ENCODE data around the gene BTG2.

Gene BTG2

DNA sequence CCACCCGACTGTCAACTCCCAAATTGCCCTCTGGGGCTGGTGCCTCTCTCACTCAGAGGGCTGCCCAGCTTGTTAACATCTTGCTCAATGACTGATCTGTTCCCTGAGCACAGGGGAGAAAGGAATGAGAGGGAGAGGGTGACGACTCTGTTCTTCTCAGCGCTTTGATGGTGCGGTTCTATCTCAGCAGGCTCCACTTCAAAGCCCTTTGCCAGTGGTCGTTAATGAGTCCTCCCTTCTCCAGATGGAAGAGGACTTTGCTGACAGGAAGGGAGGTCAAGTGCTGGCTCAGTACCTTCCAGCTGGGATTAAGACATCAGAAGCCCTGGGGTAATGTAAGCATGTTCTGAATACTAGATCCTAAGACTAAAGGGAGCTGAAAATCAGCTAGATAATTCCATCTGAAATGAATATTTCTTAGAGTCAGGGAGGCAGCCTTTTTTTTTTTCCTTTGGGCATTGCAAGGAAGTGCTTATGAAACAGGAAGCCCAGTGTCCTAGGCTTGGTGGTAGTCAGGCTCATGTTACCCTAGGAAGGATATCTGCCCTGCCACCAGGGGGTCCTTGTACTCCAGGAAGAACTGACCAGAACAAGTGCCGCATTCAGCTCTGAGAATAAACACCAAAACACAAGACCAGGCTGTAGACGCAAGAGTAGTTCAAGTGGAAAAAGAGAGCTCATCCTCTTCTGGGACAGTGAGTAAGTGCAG, 40.9 kb downstream of the BTG2 start:
- no peak for DNase-seq

DNA sequence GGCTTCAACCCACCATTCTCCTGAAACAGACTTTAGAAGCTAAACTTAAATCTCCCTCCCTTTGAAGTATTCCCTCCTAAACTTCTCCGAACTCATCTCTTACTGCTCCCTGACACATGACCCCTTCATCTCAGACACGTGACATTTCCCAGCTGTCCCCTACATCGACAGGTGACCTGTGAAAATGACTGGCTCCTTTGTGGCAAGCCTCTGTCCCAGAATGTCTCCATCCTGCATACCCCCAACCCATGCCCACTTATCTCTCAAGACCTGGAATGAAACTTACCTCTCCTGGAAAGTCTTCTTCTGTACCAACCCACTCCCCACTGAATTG, 41.4 kb downstream of the BTG2 start:
- no peak for DNase-seq

DNA sequence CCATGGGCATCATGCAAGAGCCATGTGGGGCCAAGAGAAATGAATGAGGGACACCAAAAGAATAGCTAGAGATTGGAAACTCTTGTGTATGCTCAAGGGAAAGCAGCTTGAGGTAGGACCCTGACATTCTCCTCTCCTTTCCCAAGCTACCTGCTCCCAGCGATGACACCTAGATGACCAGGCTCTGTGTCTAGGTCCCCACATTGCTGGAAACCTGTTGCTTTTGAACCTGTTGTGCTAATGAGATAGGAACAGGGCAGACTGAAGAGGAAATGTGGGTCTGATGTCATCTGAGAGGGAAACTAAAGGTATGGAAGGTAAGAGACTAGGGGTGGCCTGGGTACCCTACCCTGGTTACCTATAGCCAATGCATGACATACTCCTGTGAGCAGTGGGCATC, 43.8 kb downstream of the BTG2 start:
- no peak for DNase-seq

DNA sequence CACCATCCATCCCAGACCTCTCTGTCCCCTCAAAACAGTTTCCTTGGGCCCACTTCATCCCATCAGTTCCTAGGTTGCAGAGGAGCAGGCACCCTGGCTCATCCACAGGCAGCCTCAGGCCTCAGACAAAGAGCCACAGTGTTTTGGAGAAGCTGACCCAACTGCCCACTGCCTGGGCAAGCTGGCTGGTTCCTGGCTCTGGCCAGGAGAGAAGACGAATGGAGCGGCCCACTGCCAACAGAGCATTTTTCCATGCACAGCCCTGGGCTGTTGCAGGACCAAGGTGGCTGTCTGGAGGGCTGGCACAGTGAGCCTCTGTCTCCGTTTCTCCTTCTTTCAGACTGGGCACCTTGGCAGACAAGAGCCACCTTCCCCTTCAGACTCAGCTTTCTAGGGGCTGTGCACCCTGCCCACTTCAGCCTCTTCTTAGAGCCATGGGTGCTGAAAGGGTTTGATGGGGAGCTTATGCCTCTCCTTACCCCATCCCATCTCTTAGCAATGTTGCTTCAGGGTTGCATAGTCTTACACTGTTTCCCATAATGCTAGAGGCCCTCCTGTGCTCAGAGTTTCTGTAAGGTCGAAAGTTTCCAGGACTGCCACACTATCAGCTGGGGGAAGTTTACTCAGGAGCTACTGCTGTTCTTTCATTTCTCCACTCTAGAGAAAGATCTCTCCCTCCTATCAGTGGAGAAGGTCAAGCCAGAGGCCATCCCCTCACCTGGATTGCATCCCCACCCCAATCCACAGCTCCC, 44.6 kb downstream of the BTG2 start:
- DNase-seq, result no peak

DNA sequence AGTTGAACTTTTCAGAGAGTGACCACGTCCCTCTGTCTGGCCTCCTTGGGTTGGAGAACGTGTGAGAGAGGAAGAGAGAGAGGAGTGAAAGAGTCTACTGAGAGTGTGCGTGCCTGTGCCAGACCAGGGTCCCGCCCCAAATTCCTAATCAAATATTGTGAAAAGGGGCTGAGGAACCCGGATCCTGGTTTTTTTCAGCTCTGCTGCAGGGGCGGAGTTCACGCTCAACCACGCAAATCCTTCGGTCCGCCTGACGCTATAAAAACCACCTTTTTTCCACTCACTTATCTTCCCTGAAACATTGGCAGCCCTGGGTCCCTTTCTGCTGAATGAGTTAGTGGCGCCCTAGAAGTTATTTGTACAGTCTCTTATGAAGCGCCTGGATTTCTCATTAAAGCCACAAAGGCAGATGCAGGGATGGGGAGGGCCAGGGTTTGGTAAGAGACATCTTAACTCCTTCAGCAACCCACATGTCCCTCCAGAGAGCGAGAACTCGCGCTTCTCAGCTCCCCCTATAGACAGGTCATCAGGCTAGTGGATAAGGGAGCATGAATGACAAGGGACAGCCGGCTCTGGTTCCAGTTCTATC, 45.8 kb downstream of the BTG2 start, which contains the start of gene FMOD:
Gene FMOD, minus strand, starts transcription at position 86 of the 589 bp plus-strand sequence. CDS start 2,852 bp downstream, outside the sequence.
- peak in 1 of 2 donors; percentile 20 for DNase-seq

DNA sequence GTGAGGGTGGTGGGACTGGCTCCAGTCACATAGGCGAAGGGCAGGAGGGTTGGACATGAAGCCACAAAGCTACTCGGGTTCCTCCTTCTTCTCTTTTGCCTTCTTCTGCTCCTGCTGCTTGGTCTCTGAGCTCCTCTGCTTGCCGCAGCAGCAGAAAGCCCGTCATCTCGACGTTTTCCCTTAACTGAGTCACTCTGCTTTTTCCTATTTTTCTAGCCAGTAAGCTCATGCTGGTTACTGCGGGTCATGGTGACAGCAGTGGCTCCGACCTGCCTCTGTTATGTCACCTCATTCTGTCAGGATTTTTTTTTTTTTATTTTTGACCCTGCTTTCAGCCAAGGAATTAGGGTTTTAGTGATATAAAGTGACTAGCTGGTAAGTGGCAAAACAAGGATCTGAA, 48.2 kb downstream of the BTG2 start:
- no peak for DNase-seq

DNA sequence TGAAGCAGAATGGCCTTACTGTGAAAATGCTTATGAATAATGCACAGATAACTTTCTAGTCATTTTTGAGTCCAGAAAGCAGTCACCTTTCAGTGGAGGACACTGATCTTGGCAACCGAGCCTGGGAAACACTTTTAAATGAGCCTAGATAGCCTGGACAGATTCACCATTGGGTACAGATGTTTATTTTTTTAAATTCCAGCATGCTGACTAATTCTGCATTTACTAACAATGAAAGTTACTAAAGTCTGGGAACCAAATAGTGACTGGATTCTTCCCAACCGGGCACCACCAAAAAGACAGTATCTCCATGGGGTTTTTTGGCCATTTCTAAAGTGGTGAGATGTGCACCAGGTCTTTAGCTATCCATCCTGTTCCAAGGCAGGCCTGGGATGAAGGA, 48.9 kb downstream of the BTG2 start:
- no peak for DNase-seq

DNA sequence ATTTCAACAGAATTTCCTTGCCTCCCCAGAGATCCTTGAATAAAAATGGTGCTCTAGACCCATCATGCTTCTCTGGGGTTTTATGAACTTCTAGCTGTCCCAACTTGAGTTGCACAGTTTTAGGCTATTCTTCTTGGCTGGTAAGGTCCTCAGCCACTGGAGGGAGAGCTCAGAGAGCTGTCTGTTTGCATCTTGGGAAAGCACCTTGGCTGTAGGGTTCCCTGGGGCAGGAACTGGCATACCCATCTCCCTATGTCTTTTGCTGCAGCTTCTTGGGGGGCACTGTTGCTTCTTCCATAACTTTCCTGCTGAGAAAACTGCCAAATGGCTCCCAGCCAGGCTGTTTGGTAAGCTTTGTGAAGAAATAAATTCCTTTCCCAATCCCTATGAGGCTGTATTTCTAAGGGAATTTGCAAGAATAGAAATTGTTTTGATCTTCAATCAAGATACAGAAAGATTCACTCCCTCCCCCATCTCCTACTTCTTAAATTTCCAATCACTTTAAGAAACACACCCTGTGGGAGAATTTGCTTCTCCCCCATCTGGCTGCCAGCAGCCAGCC, 53.8 kb downstream of the BTG2 start:
- DNase-seq, result no peak
